ENCODE measurements around the gene SEC14L1.

SEC14L1 gene

GRCh38 chr17:77194179-77194578, 53.4 kb downstream of the SEC14L1 start:
- no peak for DNase-seq

- DNase-seq, result no peak
These were observed 55.5 kb downstream of the SEC14L1 start for GRCh38 chr17:77196251-77196650.

GRCh38 chr17:77197115-77197514, 56.3 kb downstream of the SEC14L1 start:
- DNase-seq, result no peak

GRCh38 chr17:77200711-77201110, 59.9 kb downstream of the SEC14L1 start:
- DNase-seq, result no peak

GRCh38 chr17:77203436-77203835, 62.7 kb downstream of the SEC14L1 start:
- no peak for DNase-seq

- DNase-seq, result no peak
These were observed 63.1 kb downstream of the SEC14L1 start for GRCh38 chr17:77203846-77204245.

GRCh38 chr17:77204536-77204935, 63.8 kb downstream of the SEC14L1 start:
- no peak for DNase-seq

GRCh38 chr17:77205396-77206125, 64.8 kb downstream of the SEC14L1 start:
- no peak for DNase-seq

- no peak for DNase-seq
These were observed 65.6 kb downstream of the SEC14L1 start for GRCh38 chr17:77206158-77206956.

- DNase-seq, result no peak
These were observed 67.0 kb downstream of the SEC14L1 start for GRCh38 chr17:77207689-77208216.

GRCh38 chr17:77208217-77208808, 67.5 kb downstream of the SEC14L1 start:
- DNase-seq, result no peak

- no peak for DNase-seq
These were observed 68.1 kb downstream of the SEC14L1 start for GRCh38 chr17:77208856-77209255.

- DNase-seq, result no peak
These were observed 68.6 kb downstream of the SEC14L1 start for GRCh38 chr17:77209330-77209748.

- no peak for DNase-seq
These were observed 69.6 kb downstream of the SEC14L1 start for GRCh38 chr17:77210331-77210730.

- no peak for DNase-seq
These were observed 70.3 kb downstream of the SEC14L1 start for GRCh38 chr17:77210946-77211541.

GRCh38 chr17:77211681-77212080, 70.9 kb downstream of the SEC14L1 start:
- no peak for DNase-seq

- no peak for DNase-seq
These were observed 71.5 kb downstream of the SEC14L1 start for GRCh38 chr17:77212081-77212832.

GRCh38 chr17:77212833-77213777, 72.3 kb downstream of the SEC14L1 start:
- no peak for DNase-seq

- DNase-seq, result no peak
These were observed 73.0 kb downstream of the SEC14L1 start for GRCh38 chr17:77213778-77214132.

GRCh38 chr17:77214328-77214727, 73.6 kb downstream of the SEC14L1 start:
- DNase-seq, result no peak

- DNase-seq, result no peak
These were observed 74.0 kb downstream of the SEC14L1 start for GRCh38 chr17:77214743-77215142.

Data from NCI-H187 (cell line).